Stimulated activated CD4-positive, alpha-beta T cell treated with anti-CD3 and anti-CD28 coated beads, Interleukin-15, amount 100 ng/mL, for 24 hours (primary cell): ENCODE data around the gene FUNDC1.
"Not testable (repeated sequence)": the region's sequence is repeated elsewhere in the genome, so short reads cannot be mapped to it uniquely, and the experiment has no call there.

Experiments
- DNase-seq: peaks from one replicate; pipeline ENCODE4 v3.0.0-alpha.2; 2020

Gene FUNDC1

GRCh38 chrX:44542567-44543325 is at the start of gene FUNDC1:
FUNDC1 (minus strand) TSS chrX:44542859; CDS start chrX:44542832, 27 bp downstream.
- DNase-seq, result peak; percentile 90

- DNase-seq, result no peak
Observed at GRCh38 chrX:44585866-44586265, 43.2 kb upstream of the FUNDC1 start.

DNA sequence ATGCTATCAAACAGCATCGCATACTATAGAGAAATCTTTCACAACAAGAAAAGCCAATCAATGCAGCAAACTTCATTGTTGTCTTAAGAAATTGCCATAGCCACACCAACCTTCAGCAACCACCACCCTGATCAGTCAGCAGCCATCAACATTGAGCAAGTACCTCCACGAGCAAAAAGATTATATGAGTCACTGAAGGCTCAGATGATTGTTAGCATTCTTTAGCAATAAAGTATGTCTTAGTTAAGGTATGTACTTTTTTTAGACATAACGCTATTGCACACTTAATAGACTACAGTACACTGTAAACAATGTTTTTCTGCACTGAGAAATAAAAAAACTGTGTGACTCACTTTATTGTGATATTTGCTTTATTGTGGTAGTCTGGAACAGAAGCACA is 37.8 kb upstream of the FUNDC1 start:
- no peak for DNase-seq

- DNase-seq, result no peak
Observed at GRCh38 chrX:44572340-44572938, 29.8 kb upstream of the FUNDC1 start.

GRCh38 chrX:44570522-44570921 is 27.9 kb upstream of the FUNDC1 start:
- no peak for DNase-seq

GRCh38 chrX:44569122-44569521 is 26.5 kb upstream of the FUNDC1 start:
- no peak for DNase-seq

DNA sequence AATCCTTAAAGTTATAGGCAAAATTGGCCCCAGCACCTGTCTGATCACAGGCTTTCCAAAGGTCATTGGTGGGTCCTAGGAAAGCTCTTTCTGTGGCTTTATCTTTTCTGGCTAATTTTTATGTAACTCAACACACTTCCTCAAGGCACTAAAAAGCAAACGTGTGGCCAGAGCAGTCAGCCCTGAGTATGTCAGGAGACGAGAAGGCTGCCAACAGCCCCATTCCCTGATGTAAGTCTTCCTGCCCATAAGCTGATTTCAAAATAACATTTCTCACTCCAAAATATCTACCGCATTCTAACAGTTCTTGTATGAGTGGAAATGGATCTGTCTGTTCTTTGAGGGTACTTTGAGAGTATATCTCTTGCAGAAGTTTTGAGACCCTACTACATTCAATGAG is 25.5 kb upstream of the FUNDC1 start:
- DNase-seq, result no peak

DNA sequence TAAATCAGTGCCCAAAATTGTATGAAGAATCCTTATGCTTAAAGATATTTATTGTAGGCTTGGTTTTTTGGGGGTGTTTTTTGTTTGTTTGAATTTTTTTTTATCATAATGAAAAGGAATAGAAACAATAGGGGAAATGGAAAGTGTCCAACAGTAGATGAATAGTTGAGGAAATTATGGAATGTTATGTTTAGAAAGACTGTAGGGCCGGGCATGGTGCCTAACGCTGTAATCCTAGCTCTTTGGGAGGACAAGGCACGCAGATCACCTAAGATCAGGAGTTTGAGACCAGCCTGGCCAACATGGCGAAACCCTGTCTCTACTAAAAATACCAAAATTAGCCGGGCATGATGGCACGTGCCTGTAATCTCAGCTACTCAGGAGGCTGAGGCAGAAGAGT is 19.2 kb upstream of the FUNDC1 start:
- not testable (repeated sequence) for DNase-seq

DNA sequence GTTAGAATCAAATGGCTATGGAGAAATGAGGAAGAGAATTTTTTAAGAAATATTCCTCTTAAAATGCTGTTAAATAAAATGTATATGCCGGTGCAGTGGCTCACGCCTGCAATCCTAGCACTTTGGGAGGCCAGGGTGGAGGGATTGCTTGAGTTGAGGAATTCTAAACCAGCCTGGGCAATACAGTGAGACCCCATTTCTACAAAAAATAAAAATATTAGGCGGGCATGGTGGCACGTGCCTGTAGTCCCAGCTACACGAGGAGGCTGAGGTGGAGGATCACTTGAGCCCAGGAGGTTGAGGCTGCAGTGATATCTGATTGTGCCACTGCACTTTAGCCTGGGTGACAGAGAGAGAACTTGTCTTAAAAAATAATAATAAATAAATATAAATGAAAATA is 7.9 kb upstream of the FUNDC1 start:
- no peak for DNase-seq

DNA sequence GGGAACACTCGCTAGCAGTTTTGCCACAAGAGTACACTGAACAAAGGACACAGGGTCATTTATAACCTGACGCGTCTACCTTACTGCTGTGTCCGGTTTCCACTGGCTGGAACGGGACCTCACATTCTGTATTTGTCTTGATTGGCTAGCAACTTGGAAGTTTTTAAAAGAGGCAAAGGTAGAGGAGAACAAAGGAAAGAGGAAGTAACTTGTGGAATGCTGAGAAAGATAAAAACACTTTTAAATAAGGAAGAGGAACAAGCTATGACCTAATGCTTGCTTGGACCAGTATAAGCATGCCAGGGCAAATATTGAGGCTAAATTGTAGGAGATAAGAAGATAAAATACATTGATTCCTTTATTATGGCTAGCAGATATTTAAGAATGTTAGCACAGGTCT is 2.8 kb upstream of the FUNDC1 start:
- DNase-seq, result not testable (repeated sequence)

GRCh38 chrX:44544036-44544435 is 1.4 kb upstream of the FUNDC1 start:
- DNase-seq, result no peak

DNA sequence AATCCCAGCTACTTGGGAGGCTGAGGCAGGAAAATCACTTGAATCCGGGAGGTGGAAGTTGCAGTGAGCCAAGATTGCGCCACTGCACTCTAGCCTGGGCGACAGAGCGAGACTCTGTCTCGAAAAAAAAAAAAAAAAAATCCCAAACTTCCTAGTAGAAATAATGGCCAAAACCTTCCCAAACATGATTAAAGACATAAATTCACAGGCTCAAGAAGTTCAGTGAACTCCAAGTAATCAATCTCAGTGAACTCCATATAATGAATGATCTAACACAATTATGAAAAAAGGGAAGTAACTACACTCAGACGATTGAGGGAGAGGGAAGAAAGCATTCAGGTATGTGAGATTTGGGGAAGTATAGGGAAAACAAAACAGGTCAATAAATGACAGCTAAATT is 6.5 kb downstream of the FUNDC1 start:
- DNase-seq, result no peak

- DNase-seq, result no peak
Observed at GRCh38 chrX:44529310-44529709, 13.3 kb downstream of the FUNDC1 start.

DNA sequence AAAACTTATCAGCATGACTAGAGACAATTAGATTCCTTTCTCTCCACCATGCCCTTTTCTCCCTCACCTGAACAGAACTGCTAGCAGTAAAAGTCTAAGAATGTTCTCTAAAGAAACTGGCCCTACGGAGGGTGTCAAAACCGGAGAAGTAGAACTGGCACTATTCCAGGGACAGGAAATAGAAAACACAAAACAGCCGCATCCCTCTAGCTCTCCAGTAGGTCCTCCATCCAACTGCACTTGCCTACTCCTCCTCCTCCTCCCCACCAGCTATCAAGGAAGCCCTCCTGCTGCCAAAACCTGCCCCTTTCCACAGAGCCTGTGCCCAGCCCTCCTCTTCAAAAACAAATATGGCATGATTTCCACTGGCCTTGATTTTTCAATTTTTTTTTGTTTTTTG is 28.4 kb downstream of the FUNDC1 start:
- no peak for DNase-seq

DNA sequence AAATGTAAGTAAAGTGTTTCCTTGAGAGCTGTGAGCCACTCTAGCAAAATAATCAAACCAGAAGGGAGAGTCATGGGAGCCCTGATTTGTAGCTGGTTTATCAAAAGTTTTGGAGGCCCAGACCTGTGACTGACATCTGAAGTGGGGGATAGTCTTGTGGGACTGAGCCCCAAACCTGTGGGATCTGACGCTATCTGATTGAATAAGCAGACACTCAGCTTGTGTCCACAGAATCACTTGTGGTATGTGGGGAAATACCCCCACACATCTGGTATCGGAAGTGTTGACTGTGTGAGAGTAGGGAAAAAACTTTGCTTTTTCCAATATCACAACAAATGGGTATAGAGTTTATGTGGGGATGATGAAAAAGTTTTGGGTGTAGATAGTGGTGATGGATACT is 35.4 kb downstream of the FUNDC1 start:
- peak; percentile 39 for DNase-seq

GRCh38 chrX:44506678-44507077 is 36.0 kb downstream of the FUNDC1 start:
- no peak for DNase-seq

- DNase-seq, result no peak
Observed at GRCh38 chrX:44503560-44503959, 39.1 kb downstream of the FUNDC1 start.

- no peak for DNase-seq
Observed at GRCh38 chrX:44495091-44495490, 47.6 kb downstream of the FUNDC1 start.

DNA sequence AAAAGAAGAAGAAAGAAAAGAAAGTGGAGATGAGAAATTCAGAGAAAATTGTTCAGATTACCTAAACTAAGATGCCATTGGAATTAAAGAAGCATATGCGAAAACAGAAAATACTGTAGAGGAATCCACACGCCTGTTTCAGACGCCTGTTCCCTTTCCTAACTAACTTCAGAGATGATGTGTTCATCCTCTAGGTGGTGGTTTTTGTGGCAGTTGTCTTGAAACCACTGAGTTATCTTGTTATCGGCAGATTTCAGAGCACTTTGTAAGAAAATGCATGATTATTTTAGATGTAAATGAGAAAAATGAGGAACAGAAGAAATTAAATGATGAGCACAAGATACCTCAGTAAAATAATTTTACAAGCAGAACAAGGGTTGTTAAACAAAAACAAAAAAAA is 48.3 kb downstream of the FUNDC1 start:
- no peak for DNase-seq

DNA sequence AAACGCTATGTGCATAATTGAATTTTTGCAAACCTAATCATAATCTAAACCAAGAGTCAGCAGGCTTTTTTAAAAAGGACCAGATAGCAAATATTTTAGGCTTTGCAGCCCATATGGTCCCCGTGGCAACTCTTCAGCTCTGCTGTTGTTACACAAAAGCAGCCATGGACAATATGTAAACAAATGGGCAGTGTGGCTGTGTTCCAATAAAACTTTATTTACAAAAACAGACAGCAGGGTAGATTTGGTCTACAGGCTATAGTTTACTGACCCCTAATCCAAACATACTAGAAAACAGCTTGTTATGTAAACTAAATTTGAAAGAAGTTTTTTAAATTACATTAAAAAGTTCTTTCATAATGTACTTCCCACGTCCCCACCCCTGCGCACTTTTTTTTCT is 53.1 kb downstream of the FUNDC1 start:
- no peak for DNase-seq

DNA sequence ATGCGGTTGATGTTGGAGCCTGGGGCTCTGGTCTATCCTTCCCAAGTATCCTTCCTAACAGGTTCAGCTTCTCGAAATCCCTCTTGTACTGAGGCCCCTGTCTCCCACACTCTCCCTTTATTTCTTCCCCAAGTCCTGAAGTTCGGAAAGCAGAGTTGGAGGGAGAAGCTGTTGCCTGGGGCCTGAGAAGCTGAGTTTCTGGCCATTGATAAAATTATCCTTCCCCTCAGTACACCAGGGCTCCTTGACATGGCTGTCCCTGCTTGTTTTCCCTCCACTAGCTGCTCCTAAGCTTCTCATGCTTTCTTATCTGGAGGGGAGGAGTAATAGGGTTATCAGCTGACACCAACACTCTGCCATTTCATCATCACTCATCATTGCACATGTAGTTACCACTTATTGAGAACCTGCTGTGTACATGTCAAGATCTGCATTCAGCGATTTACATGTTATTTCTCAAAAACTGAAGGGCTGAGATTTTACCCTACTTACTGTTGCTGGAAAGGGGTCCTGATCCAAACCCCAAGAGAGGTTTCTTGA is 58.0 kb downstream of the FUNDC1 start:
- DNase-seq, result no peak

DNA sequence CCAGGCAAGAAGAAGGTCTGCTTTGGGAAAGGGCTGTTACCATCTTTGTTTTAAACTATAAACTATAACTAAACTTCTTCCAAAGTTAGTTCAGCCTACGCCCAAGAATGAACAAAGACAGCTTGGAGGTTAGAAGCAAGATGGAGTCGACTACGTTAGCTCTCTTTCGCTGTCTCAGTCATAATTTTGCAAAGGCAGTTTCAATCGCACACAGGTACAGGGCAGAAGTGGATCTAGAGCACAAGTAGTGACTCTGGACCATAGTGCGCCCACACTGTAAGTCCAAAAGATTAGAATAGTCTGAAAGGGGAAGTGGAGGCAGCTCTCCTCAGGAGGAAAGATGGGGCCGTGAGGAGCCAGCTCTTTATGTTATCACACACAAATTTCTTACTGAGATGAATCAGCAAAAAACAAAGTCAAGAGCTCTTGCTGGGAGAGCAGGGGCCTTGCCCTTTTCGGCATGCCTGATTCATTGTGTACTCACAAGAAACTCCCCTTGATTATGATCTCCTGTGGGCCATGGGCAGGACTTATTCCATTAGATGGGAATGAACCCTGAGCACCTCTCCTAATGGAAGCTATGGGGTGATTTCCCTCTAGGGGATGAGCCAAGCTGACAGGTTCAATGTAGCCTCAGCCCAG is 58.6 kb downstream of the FUNDC1 start:
- DNase-seq, result no peak

- DNase-seq, result no peak
Observed at GRCh38 chrX:44482575-44482974, 60.1 kb downstream of the FUNDC1 start.

DNA sequence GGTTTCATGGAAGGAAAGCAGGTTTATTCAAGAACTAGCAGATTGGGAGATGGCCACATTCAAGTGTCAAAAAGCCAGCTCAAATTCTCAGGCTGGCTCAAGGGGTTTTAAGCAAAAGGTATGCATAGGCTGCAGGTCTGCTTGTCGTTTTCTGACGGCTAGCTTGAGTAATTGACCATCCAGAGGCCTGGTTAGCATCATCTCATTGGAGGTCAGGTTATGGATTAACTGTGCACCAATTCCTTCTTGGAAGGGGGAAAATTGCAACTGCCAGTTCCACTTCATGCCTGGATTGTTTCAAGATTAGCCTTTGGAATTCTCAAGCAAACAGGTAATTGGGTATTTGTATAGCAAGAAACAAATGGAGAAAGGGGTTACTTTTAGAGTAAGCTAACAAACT is 62.1 kb downstream of the FUNDC1 start:
- DNase-seq, result no peak
